Esophagus squamous epithelium (tissue), 4 donors: ENCODE data around the gene TMEM239.

Source experiments
- POLR2A ChIP-seq, 4 donors: fragments of 450-650 bp; IDR thresholded peaks; one replicate each; pipeline ENCODE4 v1.6.1; 2017; ENCODE audit warnings: antibody characterized with exemption in 4 of 4, mild to moderate bottlenecking in 4 of 4, moderate library complexity in 3 of 4
- TF ChIP-seq, protein P1 (sequence below), 6 experiments: fragments of 450-650 bp in 4 of 6; fragments of 200-600 bp in 2 of 6; sonication (generic) in 2 of 6; IDR thresholded peaks; one replicate each; pipeline ENCODE4 v1.5.1; 2016 to 2019; ENCODE audit warnings: antibody characterized with exemption in 6 of 6, mild to moderate bottlenecking in 4 of 6, moderate library complexity in 4 of 6

DNA sequence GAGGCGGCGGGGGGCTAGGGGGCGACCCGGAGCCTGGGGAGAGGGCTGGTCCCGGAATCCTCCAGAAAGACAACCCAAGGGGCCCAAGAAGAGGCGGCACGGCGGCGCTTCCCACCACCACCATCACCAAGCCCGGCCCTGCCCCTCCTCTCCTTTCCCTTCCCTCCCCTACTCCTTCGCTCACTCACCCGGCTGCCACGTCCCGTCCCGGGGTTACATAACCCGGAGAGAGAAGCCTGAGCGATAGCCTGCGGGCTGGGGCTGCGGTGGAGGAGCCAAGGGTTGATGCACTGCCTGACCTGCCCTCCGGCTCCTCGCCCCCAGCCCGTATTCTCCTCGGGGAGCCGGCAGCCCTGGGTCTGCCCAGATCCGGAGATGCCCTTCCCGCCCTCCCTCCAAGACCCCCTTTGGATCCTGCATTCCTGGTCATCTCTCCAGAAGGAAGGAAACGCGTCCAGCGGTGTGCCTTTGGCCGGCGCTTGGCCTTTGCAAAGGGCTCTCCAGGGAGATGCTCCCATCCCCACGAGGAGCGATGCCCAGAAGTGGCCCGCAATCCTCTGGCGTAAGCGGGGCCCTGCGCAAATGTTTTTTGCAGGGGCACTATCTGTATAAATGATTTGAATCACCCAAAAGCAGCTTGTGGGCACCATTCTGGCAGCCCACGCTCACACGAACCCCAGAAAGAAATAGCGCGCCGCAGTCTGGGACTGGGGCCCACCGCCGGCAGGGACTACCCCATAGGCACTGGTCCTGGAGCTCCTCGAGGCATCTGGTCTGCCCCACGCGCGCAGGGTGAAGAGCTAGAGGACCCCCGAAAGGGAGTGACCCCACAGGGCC is 11.1 kb upstream of the TMEM239 start:
- TF ChIP-seq, protein P1, sequence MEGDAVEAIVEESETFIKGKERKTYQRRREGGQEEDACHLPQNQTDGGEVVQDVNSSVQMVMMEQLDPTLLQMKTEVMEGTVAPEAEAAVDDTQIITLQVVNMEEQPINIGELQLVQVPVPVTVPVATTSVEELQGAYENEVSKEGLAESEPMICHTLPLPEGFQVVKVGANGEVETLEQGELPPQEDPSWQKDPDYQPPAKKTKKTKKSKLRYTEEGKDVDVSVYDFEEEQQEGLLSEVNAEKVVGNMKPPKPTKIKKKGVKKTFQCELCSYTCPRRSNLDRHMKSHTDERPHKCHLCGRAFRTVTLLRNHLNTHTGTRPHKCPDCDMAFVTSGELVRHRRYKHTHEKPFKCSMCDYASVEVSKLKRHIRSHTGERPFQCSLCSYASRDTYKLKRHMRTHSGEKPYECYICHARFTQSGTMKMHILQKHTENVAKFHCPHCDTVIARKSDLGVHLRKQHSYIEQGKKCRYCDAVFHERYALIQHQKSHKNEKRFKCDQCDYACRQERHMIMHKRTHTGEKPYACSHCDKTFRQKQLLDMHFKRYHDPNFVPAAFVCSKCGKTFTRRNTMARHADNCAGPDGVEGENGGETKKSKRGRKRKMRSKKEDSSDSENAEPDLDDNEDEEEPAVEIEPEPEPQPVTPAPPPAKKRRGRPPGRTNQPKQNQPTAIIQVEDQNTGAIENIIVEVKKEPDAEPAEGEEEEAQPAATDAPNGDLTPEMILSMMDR (IDR thresholded peaks at IDR 0.05), result no peak
- TF ChIP-seq POLR2A (IDR thresholded peaks at IDR 0.05), result no peak
